K562 (cell line): ENCODE results near the gene KMT5B. TPM values are rescaled to one million over a fixed set of nuclear protein-coding genes. Genes with fewer than 3 reads are reported as not detected.
A peak's percentile ranks its signal among the peaks of the same experiment; 100 is the strongest.

Experiments used
- CHD2 ChIP-seq: IDR thresholded peaks from 2 replicates; pipeline ENCODE4 v1.6.1; 2011; ENCODE audit warnings: low read depth, low read length
- CREB3 ChIP-seq: fragments of 450-650 bp; conservative IDR thresholded peaks from 2 replicates; pipeline ENCODE4 v1.6.1; 2016; ENCODE audit warnings: missing genetic modification characterization, low read depth, mild to moderate bottlenecking, missing compliant biosample characterization, moderate library complexity
- ESRRA ChIP-seq: fragments of 450-650 bp; IDR thresholded peaks from 2 replicates; pipeline ENCODE4 v1.6.1; 2014; ENCODE audit warnings: low read depth, mild to moderate bottlenecking, moderate library complexity, borderline replicate concordance
- FIP1L1 ChIP-seq: fragments of 200-400 bp; formaldehyde crosslinking; IDR thresholded peaks from 2 replicates; pipeline ENCODE4 v1.6.1; 2018; ENCODE audit warnings: mild to moderate bottlenecking, low read depth, low read length; ENCODE audit not compliant: poor library complexity, severe bottlenecking
- GATAD2B ChIP-seq: fragments of 450-650 bp; IDR thresholded peaks from 2 replicates; pipeline ENCODE4 v1.6.1; 2017; ENCODE audit warnings: mild to moderate bottlenecking, borderline replicate concordance
- LEF1 ChIP-seq: fragments of 450-650 bp; IDR thresholded peaks from 2 replicates; pipeline ENCODE4 v1.6.1; 2016; ENCODE audit warnings: mild to moderate bottlenecking
- MAFK ChIP-seq: IDR thresholded peaks from 2 replicates; pipeline ENCODE4 v1.6.1; 2011; ENCODE audit warnings: low read length, improper control_type of control experiment
- MYNN ChIP-seq, 2 experiments: sonication (generic); formaldehyde crosslinking in 1 of 2; IDR thresholded peaks; 2 replicates each; pipeline versions ENCODE4 v1.5.0 to v1.6.1; 2016 to 2020; ENCODE audit warnings: antibody characterized with exemption in 1 of 2, missing genetic modification reagents in 1 of 2
- NFATC3 ChIP-seq: fragments of 450-650 bp; IDR thresholded peaks from 2 replicates; pipeline ENCODE4 v1.6.1; 2017; ENCODE audit warnings: mild to moderate bottlenecking
- NR1H2 ChIP-seq: sonication (generic); formaldehyde crosslinking; IDR thresholded peaks from 2 replicates; pipeline ENCODE4 v1.4.0; 2020; ENCODE audit warnings: mild to moderate bottlenecking, missing genetic modification reagents
- NUFIP1 ChIP-seq: fragments of 450-650 bp; IDR thresholded peaks from 2 replicates; pipeline ENCODE4 v1.6.1; 2018; ENCODE audit not compliant: partially characterized antibody
- PHB ChIP-seq: fragments of 250-450 bp; sonication (Bioruptor Pico); IDR thresholded peaks from 2 replicates; pipeline ENCODE4 v1.5.0; 2021
- POLR3G ChIP-seq: IDR thresholded peaks from 2 replicates; pipeline ENCODE4 v1.6.1; 2011; ENCODE audit not compliant: insufficient read length, insufficient replicate concordance; ENCODE audit errors: extremely low read depth
- RBM25 ChIP-seq: fragments of 200-400 bp; formaldehyde crosslinking; IDR thresholded peaks from 2 replicates; pipeline ENCODE4 v1.6.1; 2018; ENCODE audit warnings: low read length, low read depth, moderate library complexity; ENCODE audit not compliant: severe bottlenecking
- RFX7 ChIP-seq: fragments of 250-450 bp; sonication (Bioruptor Pico); IDR thresholded peaks from 2 replicates; pipeline ENCODE4 v1.5.1; 2021; ENCODE audit warnings: mild to moderate bottlenecking
- TBL1XR1 ChIP-seq, 2 experiments: IDR thresholded peaks; 2 replicates each; pipeline ENCODE4 v1.6.1; 2012; ENCODE audit warnings: improper control_type of control experiment in 2 of 2, low read length in 2 of 2, mild to moderate bottlenecking in 1 of 2
- TSC22D4 ChIP-seq: fragments of 450-650 bp; IDR thresholded peaks from 2 replicates; pipeline ENCODE4 v1.6.1; 2016; ENCODE audit warnings: missing genetic modification characterization, missing biosample characterization, control low read depth
- TSHZ1 ChIP-seq: fragments of 250-450 bp; sonication (Bioruptor Pico); IDR thresholded peaks from 2 replicates; pipeline ENCODE4 v1.4.0; 2020; ENCODE audit warnings: mild to moderate bottlenecking, moderate library complexity
- ZNF408 ChIP-seq: fragments of 250-450 bp; sonication (Bioruptor Pico); IDR thresholded peaks from 2 replicates; pipeline ENCODE4 v1.4.0; 2020; ENCODE audit warnings: low read depth, mild to moderate bottlenecking, moderate library complexity
- ZNF699 ChIP-seq: fragments of 250-450 bp; sonication (Bioruptor Pico); IDR thresholded peaks from 2 replicates; pipeline ENCODE4 v1.8.0; 2021; ENCODE audit warnings: mild to moderate bottlenecking, moderate library complexity; ENCODE audit not compliant: insufficient replicate concordance
- polyA plus RNA-seq, 8 experiments: library from polyadenylated mRNA; depleted of rRNA in 4 of 8; stranded (reverse) in 5 of 8; unstranded in 3 of 8; fragments of >200 nt; fragmentation: Nextera tagmentation in 2 of 8; fragmentation: Illumina TruSeq in 1 of 8; extraction: Ambion mirVana in 2 of 8; extraction: Trizol in 1 of 8; gene quantifications; 2 replicates each; pipeline versions ENCODE4 v1.2.1 to v1.2.3, GENCODE V29; 2011 to 2014; ENCODE audit warnings: inconsistent platforms in 1 of 8, missing spikeins in 1 of 8
- total RNA-seq, 7 experiments: library from RNA; depleted of rRNA in 6 of 7; stranded (reverse); fragments of >200 nt in 6 of 7; fragmentation: Illumina TruSeq in 2 of 7; extraction: Trizol in 2 of 7; gene quantifications; 2 replicates each; pipeline versions ENCODE4 v1.2.1 to v1.2.3, GENCODE V29; 2011 to 2021; ENCODE audit warnings: low replicate concordance in 1 of 7

The KMT5B gene
- total and polyA plus RNA-seq, 9 of the 15 experiments (the other 6 are each of a cell fraction or from before 2014, with no cell fraction given), result 7.3 to 27.3 (median 20.9) TPM

- TF ChIP-seq NUFIP1 (no peak), MYNN (IDR thresholded peaks at IDR 0.05) (no peak), MYNN (CRISPR knock-in tag; IDR thresholded peaks at IDR 0.05) (no peak), CREB3 (tag) (no peak), TSC22D4 (tag) (no peak), TSHZ1 (CRISPR knock-in tag) (no peak), FIP1L1 (no peak), POLR3G (no peak), ZNF408 (no peak), RBM25 (no peak), ESRRA (no peak), RFX7 (CRISPR knock-in tag) (no peak), ZNF699 (CRISPR knock-in tag) (no peak), TBL1XR1 (IDR thresholded peaks at IDR 0.05; ENCODE audit: low read length in 2 of 2) (no peak), CHD2 (no peak), PHB (CRISPR knock-in tag) (no peak), MAFK (no peak), NR1H2 (0 out of 2 replicates have a peak, but pooled peaks have one; percentile 42), LEF1 (no peak), GATAD2B (no peak), NFATC3 (no peak)
Measured at GRCh38 chr11:68214173-68215086, 1.3 kb upstream of the KMT5B start (continued).
